Stimulated activated CD8-positive, alpha-beta memory T cell treated with anti-CD3 and anti-CD28 coated beads, Interleukin-4, amount 100 ng/mL, for 1 hour (primary cell): ENCODE results near the gene ADAM12.
"Not testable (repeated sequence)": the region's sequence is repeated elsewhere in the genome, so short reads cannot be mapped to it uniquely, and the experiment has no call there.

ENCODE experiments used
- DNase-seq, 2 donors: peaks; one replicate each; pipeline ENCODE4 v3.0.0-alpha.2; 2020; ENCODE audit warnings: low read depth in 2 of 2, low spot score in 1 of 2

ADAM12 gene

GRCh38 chr10:126268013-126268920, 120.0 kb downstream of the ADAM12 start:
- no peak for DNase-seq

DNA sequence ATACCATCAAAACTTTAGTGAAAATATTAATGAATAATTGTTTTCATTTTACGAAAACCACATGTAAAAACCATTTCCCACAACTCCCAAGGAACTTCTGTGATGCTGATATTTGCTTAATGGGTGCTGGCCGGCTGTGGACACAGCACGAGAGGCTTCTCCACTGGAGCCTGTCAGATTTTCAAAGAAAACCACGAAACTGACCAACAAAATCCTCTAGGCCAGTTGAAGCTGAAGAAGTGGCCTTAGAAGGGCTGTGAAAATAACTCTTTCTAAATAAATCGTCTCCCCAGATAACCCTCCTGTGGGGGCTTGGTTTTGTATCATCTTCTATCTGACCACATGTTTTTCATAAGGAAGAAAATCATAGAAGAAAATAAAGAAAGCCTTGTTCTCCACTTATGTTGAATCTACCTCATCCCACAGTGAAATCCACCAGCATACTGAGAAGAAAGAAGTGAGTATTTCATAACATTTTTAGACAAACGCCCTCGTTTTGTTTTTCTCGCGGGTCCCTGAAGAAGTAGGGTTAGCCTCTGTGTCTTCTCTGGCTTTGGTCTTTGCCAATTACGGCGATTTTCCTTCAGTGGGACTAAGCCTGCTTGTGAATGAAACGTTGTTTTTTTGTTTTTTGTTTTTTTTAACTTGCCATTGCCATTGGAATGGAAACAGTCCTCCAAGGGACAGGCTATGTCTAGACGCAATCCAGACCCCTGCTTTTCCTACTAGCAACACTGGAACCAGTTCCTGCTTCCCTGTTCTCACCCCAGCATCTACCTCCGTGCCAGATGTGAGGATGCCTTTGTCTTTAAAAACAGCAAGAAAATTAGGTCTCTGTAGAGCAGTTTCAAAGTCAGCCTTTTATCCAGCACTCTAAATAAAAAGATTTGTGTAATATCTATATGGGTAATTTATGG, 123.9 kb downstream of the ADAM12 start:
- DNase-seq, result no peak

- DNase-seq, result no peak
Measured at GRCh38 chr10:126263006-126263676, 125.1 kb downstream of the ADAM12 start.

DNA sequence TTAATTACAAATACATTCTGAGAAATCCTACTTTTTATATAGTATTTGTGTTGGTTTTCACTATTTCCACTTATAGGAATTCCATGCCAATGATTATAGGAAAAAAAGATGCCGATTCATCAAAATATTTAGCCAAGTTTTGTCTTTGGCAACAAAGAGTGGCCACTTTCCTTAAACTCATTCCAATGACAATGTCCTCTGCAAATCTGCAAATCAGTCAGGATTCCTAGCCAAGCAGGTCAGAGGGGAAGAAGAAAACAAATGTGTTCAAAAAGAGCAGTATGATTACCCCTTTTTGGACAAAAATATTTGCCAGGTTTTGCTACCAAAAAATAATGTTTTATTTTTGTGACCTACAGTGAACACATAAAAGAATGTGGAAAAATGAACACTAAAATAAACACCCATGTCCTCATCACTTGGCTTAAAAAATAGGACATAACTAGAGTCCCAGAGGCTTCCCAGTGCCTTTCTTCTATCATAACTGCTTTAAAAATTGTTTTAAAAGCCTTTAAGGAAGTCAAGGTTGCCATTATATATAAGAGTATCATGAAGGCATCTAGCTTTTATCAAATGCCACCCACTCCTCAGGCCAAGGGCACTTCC, 125.9 kb downstream of the ADAM12 start:
- no peak for DNase-seq

DNA sequence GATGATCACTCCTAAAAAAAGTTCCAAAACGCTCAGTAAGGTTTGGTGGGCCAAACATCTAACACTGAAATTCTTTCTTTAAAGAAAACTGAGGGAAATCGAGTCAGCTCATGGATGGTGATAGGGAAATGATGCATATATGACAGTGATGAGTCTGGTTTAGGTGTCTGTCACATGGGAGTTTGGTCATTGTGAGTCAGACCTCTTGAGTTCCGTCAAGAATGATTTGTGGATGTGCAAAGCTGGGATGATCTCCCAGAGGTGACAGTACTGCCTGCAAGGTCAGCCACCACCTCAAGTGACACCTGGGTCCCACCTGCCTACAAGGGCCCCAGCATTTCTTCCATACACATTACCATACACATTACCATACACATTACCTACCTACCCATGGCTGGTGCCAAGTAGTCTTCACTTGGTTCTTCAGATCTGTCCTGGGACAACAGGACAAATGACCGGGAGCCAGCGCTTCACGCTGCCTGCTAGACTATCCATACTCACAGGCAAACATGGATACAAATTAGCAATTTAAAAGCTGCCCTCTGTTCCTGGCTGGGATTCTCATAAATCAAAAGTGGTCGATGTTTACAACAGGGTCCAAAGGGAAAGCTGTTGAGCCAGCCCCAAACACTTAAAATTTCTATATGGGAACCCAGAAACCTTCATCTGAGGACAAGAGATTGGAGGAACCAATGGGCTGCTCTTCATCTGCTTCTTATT, 128.4 kb downstream of the ADAM12 start:
- DNase-seq, result no peak

DNA sequence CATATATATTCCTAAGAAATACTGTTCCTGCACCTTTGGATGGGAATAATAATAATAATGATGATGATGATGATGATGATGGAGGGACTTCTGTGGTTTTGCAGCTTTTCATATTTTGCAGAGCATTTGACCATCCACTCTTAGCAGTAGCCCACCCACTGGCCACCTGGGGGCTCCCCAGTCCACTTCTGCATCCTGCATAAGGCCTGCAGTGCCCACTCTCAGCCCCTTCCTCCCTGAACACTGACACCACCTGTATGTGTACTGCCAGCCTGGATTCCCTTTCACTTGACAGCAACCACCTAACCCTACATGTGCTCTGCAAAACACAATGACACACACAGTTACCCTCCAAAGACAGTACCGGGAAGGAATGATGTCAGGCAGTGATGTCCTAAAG, 131.4 kb downstream of the ADAM12 start:
- DNase-seq, result no peak

DNA sequence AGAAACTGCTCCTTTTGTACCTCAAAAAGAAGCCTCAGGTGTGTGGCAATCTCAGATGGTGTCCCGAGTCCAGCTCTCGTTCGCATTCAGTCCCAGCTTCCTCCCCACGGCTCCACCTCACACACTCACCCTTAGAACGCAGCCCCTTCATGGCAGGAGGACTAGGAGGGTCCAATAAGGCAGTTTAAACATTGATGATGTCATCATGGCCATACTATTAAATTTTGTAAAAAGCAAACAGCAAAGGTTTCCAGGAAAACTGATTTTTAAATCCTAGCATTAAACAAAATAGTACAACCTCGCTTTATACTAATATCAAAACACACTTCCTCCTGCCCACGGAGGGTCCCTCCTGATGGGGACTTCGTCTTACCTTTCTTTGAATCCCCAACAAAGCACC, 133.0 kb downstream of the ADAM12 start:
- DNase-seq, result no peak

- DNase-seq, result no peak
Measured at GRCh38 chr10:126253611-126253998, 134.7 kb downstream of the ADAM12 start.

- no peak for DNase-seq
Measured at GRCh38 chr10:126252884-126253610, 135.2 kb downstream of the ADAM12 start.

- no peak for DNase-seq
Measured at GRCh38 chr10:126251778-126252407, 136.4 kb downstream of the ADAM12 start.

DNA sequence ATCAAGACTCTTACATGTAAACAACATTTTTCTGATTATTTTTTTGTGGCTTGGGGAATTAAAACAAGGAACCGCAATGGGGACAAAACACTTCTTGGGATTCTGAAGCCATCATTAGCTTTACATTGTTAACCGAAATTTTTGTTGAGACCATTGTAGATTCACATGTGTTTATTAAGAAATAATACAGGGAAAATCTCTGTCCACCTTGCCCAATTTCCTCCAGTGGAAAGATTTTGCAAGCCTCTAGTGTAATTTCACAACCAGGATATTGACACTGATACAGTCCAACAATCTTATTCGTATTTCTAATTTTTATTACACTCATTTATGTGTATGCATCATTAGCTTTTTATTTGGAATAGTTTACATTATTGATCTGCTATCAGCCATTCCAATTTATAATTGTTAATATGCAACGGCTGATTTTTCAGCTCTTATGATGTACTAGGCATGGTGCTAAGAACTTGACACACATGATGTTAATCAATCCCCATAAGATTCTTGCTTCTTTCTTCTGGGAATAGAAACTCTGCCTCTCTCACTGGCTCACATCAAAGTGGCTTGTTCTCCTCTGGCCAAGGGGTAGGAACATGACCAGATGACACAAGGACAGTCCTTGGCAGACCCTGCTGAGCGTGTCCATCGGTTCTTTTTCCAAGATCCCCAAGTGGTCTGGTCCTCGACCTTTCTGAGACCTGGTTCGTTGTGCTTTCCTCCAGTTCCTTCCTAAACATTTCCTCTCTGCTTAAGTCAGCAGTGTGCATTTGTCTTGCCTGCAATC, 137.6 kb downstream of the ADAM12 start:
- no peak for DNase-seq

DNA sequence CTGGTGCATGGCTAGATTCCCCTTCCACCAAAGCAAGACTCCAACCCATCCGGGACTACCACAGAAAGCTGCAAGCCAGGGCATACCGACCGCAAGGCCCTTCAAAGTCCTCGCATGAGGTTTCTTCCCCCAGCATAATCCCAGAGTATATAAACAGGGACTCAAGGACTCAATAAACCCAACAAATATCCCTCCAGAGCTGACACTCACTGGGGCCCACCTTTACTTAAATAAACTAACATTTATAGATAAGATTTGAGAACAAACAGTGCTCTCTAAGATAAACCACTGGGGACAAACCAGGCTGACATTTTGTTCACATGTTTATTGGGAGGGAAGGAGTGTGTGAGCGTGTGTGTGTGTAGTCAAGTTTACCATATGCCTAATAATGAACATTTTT, 138.2 kb downstream of the ADAM12 start:
- DNase-seq, result no peak

- no peak for DNase-seq
Measured at GRCh38 chr10:126247446-126247975, 140.8 kb downstream of the ADAM12 start.

- not testable (repeated sequence) for DNase-seq
Measured at GRCh38 chr10:126246396-126246795, 141.9 kb downstream of the ADAM12 start.

DNA sequence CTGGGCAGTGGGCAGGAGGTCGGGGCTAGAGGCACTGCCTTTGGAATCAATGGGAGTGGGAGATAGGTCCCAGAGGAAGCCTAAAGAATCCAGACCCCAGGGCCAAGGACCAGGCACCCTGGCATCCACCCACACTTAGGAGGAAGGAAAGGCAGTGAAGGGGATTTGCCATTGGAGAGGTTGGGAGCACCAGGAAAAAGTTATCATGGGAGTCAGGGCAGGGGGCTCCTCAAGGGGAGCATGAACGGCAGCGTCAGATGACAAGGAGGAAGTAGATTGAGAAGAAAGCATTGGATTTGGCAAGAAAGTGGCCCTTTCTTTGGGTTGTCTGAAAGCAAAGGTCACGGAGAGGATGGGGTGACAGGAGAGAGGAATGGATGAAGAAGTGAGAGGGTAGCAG, 142.8 kb downstream of the ADAM12 start:
- DNase-seq, result no peak

DNA sequence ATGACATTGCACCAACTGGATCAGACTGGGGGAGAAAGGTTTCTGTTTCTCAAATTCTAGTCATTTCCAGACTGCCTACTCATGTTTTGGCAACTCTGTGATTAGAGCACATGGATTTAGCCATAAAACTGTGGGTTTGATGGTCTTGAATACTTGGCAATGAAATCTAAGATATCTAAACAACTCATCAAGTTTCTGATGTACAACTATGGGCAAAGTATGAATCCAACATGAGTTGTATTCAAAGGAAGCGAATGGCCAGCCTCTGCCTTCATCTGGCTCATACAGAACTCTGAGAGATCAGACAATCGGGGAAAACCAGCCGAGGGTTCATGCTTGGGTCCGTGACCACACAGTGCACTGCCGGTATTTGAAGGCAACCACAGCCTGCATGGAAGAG, 144.3 kb downstream of the ADAM12 start:
- DNase-seq, result no peak

- no peak for DNase-seq
Measured at GRCh38 chr10:126243306-126243705, 145.0 kb downstream of the ADAM12 start.
